HG02588 (cell line): ENCODE data around the gene CEBPZ.
A peak's percentile ranks its signal among the peaks of the same experiment; 100 is the strongest.
"Not testable (repeated sequence)": the region's sequence is repeated elsewhere in the genome, so short reads cannot be mapped to it uniquely, and the experiment has no call there.

Experiments
- ATAC-seq: cut with Tn5 transposase; IDR thresholded peaks from one replicate; pipeline ENCODE4 v1.9.1; 2021; ENCODE audit warnings: mild to moderate bottlenecking, moderate library complexity; ENCODE audit not compliant: unreplicated experiment

Gene CEBPZ

DNA sequence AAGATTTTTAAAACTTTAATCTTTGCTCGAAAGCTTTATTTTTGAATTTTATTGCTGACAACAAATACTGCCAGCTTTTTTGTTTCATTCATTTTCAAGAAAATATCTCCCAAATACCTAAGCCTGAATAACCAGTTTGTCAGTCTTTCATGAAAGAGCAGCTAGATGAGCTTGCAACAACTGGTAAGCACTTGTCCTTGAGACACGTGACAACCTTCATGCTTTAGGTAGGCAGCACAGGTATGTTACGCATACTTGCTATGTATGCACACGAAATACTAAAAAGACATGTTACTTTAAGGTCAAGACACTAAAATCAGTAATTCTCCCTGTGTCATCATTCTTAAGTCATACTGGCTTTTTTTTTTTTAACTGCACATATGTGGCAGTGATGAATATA, 12.3 kb downstream of the CEBPZ start:
- no peak for ATAC-seq

GRCh38 chr2:37215250-37215649, 16.1 kb downstream of the CEBPZ start:
- ATAC-seq = no peak

DNA sequence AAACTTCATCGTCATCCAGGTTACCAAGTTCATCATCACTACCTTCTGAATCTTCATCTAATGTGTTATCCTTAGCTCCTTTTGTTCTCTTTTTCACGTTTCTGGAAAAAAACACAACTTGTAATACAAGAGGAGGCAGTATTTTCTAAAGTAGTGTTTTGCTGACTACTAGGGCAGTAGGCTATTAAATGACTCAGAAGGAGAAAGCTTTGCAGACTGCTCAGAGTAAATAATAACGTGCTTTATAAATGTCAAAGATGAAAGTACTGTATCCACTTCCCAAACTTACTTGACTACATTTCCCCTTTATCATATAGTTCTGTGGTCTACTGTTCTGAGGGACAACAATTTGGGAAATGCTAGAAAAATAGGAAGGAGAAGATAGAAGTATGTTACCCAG, 19.5 kb downstream of the CEBPZ start:
- no peak for ATAC-seq

DNA sequence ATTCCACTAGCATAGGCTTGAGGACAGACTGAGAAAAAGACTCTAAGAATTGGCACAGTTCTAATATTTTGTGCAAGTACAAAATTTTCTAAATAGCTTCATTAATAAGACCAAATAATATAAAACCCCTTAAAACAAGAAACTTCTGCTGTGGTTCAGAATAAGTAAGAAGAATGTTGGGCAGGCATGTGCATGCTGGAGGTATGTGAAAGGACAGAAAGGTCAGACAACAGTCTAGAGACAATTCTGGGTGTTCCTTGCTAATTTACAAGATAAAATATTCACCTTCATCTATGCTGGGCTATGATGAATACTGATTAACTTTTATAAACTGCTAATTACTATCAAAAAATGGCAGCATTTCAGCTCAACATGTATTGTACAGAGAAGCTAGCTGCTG, 20.2 kb downstream of the CEBPZ start:
- ATAC-seq = no peak

DNA sequence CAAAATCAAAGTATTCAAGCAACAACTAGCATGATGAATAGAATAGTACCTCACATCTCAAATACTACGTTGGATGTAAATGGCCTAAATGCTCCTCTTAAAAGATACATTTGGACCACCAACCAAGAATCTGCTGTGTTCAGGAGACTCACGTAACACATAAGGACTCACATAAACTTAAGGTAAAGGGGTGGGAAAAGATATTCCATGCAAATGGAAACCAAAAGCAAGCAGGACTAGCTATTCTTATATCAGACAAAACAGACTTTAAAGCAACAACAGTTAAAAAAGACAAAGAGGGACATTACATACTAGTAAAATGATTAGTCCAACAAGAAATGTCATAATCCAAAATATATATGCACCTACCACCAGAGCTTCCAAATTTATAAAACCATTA, 24.6 kb downstream of the CEBPZ start:
- ATAC-seq = not testable (repeated sequence)

- ATAC-seq = no peak
These were observed 25.6 kb downstream of the CEBPZ start for GRCh38 chr2:37205689-37206341.

DNA sequence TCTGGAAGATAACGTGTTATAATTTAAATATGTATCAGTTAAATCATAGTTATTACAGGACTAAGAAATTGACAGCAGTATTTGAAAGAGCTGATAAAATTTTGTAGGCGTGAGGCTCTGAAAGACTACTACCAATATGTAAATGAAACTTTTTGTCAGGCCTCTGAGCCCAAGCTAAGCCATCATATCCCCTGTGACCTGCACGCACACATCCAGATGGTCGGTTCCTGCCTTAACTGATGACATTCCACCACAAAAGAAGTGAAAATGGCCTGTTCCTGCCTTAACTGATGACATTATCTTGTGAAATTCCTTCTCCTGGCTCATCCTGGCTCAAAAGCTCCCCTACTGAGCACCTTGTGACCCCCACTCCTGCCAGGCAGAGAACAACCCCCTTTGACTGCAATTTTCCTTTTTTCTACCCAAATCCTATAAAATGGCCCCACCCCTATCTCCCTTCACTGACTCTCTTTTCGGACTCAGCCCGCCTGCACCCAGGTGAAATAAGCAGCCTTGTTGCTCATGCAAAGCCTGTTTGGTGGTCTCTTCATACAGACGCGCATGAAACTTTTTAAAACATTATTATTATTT, 26.2 kb downstream of the CEBPZ start:
- ATAC-seq = not testable (repeated sequence)

DNA sequence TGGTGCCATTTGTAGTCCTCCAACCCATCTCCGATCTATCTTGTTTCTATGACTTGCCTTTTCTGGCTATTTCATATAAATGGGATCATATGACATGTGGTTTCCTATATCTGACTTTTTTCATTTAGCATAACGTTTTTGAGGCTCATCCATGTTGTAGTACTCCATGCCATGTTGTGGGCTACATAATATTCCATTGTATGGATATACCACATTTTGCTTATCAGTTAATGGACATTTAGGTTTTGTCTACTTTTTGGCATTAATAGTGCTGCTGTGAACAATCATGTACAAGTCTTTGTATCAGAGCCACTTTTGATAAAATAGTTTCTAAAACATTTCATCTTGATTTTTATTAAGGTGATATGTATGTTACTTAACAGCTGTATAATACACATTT, 27.7 kb downstream of the CEBPZ start:
- ATAC-seq = no peak

DNA sequence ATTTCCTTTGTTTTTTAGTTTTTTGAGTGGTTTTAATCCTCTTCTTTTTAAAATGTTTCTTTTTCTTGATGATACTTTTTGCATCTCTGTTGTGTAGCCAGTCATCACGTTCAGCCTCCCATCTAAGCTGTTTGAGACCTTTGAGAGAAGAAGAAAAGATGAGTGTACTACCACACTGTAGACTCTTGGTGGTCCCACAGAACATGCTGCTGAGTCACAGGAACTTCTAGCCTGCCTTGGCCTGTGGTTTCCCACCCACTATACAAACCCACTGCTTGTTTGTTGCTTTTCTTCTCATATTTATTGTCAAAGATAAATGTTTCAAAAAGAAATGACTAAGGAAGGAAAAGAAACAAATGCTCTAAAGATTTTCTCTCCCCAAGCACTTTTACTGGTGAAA, 29.6 kb downstream of the CEBPZ start:
- no peak for ATAC-seq

DNA sequence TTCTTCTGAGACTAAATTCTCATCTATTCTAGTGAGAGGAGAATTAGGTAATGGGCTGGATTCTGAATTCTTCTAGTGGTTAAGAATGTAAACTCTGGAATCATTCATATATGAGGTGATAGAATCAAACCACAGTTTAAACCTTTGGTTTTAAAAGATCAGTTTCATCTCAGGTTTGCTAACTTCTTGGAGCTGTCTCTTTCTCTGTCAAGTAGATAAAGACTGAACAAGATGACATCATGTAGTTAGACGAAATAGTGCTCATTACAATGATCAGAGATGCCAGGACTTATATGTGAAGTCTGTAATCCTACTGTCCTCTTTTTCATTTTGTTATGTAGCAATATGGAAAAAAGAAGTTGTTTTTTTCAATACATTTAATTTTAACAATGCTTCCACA, 30.2 kb downstream of the CEBPZ start:
- no peak for ATAC-seq

- ATAC-seq = no peak
These were observed 32.7 kb downstream of the CEBPZ start for GRCh38 chr2:37198681-37199065.

DNA sequence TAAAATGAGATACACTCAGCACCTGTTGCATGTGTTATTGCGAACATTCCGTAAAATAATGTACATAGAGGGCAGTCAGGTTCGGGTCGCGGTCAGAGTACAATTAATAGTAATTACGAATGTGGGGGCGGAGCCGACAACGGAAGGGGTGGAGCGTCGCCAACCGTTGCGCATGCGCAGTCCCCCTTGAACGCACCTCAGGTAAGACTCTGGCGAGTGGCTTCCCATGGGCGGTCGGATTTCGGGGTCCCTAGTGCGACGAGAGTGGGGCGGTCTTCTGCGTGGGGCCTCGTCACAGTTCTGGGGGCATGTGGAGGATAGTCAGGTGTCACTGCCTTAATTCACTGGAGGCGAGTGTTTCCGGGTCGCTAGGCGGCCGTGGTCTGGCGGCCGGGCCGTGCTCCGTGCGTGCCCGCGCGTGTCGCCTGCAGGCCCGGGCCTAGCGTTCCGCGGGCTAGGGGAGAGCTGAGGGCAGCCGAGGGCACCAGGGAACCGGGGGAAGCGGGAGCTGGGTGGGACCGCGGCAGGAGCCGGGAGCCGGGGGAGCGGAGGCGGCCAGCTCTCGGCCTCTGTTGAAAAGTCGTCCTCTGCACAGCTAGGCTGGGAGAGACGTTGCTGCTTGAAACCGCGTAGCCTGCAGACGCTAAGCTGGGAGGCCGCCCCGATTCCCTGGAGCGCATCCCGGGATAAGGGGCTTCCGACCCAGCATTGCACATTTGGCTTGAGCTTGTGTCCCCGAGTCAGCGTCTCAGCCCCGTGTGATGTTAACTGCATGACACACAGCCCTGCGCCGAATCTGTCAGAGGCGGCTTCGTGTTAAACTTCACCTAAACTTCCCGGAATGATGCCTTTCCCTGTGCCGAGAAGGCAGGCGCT, 34.8 kb downstream of the CEBPZ start, which contains the start of gene CEBPZOS:
Gene CEBPZOS (plus strand): TSS at position 177 of the 876 bp plus-strand sequence. CDS start 3,209 bp downstream, outside the sequence.
- ATAC-seq = peak; percentile 63

DNA sequence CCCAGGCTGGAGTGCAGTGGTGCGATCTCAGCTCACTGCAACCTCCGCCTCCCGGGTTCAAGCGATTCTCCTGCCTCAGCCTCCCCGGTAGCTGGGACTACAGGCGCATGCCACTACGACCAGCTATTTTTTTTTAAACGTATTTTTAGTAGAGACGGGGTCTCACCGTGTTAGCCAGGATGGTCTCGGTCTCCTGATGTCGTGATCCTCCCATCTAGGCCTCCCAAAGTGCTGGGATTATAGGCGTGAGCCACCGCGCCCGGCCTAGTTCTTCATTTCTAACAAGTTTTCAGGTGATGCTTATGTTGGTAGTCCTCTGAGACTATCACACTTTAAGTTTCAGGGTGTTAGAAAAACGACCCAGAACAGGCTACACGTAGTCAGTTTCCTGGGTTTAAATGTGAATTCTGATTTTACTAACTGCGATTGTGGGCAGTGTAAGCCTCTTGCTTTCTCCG, 35.5 kb downstream of the CEBPZ start:
- ATAC-seq = not testable (repeated sequence)

GRCh38 chr2:37192551-37192950, 38.8 kb downstream of the CEBPZ start:
- no peak for ATAC-seq

DNA sequence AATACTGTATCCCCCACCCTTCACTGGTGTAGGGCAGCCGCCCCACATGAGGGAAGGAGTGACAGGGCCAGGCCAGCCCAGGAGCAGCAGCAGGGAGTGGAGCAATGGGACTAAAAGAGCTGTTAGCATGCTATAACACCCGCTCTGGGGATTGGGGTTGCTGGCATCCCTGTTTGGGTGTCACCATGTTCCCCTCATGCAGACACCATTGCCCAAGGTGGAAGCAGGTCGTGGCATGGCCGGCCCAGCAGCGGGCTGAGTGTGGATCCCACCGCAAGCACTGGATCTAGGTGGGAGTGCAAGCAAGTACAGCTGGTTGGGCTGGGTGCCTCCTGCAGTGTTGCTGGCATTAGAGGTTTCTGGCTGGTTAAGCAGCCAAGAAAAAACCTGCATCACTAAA, 39.6 kb downstream of the CEBPZ start:
- no peak for ATAC-seq

DNA sequence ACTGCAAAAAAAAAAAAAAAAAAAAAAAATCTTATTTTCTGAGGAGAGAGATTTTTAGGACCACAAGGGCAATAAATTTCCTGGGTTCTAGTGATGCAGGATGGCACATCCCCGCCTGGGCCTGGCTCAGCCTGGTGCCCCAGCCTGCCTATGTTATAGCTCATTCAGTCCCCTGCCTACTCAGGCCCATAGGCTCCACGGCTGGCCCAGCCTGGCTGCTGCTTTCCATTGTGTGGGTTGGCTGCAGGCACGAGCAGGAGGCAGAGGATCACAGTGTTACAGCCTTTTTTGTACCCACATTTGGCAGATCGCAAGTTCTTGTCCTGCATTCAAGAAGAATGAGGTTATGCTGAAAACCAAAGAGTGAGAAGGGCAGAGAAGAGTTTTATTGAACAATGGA, 40.1 kb downstream of the CEBPZ start:
- ATAC-seq = no peak

DNA sequence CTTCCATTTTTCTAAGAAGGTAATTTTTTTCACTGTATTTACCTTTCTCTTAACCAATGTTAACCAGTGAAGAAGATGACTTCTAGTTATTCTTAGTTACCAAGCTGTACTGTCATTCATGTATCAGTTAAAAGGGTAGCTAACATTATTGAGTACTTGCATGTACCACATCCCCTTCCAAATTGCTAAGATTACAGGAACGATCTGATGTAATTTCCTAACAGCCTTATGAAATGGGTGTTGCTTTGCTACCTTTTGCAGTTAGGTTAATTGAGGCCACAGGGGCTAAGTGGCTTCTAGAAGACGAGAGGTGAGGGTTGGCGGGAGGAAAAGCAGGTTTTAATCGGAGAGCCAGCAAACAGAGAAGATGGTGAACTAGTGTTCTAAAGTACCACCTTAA, 41.1 kb downstream of the CEBPZ start:
- no peak for ATAC-seq

GRCh38 chr2:37189452-37190153, 41.8 kb downstream of the CEBPZ start:
- ATAC-seq = no peak

- ATAC-seq = no peak
These were observed 42.8 kb downstream of the CEBPZ start, which contains the start of gene SULT6B1 for GRCh38 chr2:37188570-37188969. SULT6B1 (minus strand) TSS chr2:37188670; CDS start chr2:37188640, 30 bp downstream.

- no peak for ATAC-seq
These were observed 49.4 kb downstream of the CEBPZ start for GRCh38 chr2:37181726-37182684.
